Peyer's patch (tissue), 4 donors: Measurements from ENCODE around the gene ARL5C.
"Not testable (repeated sequence)": the region's sequence is repeated elsewhere in the genome, so short reads cannot be mapped to it uniquely, and the experiment has no call there.

Experiments used
- CTCF ChIP-seq, 6 experiments: fragments of 450-650 bp in 4 of 6; fragments of 200-600 bp in 2 of 6; sonication (generic) in 1 of 6; IDR thresholded peaks; one replicate each; pipeline ENCODE4 v1.5.1; 2017 to 2019; ENCODE audit warnings: antibody characterized with exemption in 6 of 6, mild to moderate bottlenecking in 3 of 6, moderate library complexity in 1 of 6
- POLR2A ChIP-seq, 2 donors: fragments of 450-650 bp; IDR thresholded peaks; one replicate each; pipeline ENCODE4 v1.5.1; 2017; ENCODE audit warnings: antibody characterized with exemption in 2 of 2, mild to moderate bottlenecking in 2 of 2, moderate library complexity in 2 of 2

GRCh38 chr17:39168503-39168902, 2.5 kb upstream of the ARL5C start:
- not testable (repeated sequence) for TF ChIP-seq POLR2A, CTCF (IDR thresholded peaks at IDR 0.05)
